Measurements from ENCODE around the gene AKAP1.
A peak's percentile ranks its signal among the peaks of the same experiment; 100 is the strongest.

Gene AKAP1

GRCh38 chr17:57130708-57131461 lies 45.8 kb downstream of the AKAP1 start:
- DNase-seq (ENCODE audit: low read depth), result peak; percentile 78

GRCh38 chr17:57132663-57133062 lies 47.6 kb downstream of the AKAP1 start:
- no peak for DNase-seq (ENCODE audit: low read depth)

GRCh38 chr17:57133486-57133885 lies 48.4 kb downstream of the AKAP1 start:
- DNase-seq (ENCODE audit: low read depth), result no peak

GRCh38 chr17:57135026-57135788 lies 50.2 kb downstream of the AKAP1 start:
- DNase-seq (ENCODE audit: low read depth), result no peak

- DNase-seq (ENCODE audit: low read depth), result no peak
Measured at GRCh38 chr17:57135789-57136291, 50.8 kb downstream of the AKAP1 start.

- no peak for DNase-seq (ENCODE audit: low read depth)
Measured at GRCh38 chr17:57136355-57136754, 51.3 kb downstream of the AKAP1 start.

- DNase-seq (ENCODE audit: low read depth), result no peak
Measured at GRCh38 chr17:57138030-57138911, 53.2 kb downstream of the AKAP1 start.

GRCh38 chr17:57138956-57139576 lies 54.0 kb downstream of the AKAP1 start:
- DNase-seq (ENCODE audit: low read depth), result peak; percentile 24

- DNase-seq (ENCODE audit: low read depth), result no peak
Measured at GRCh38 chr17:57140316-57140715, 55.3 kb downstream of the AKAP1 start.

GRCh38 chr17:57142925-57143324 lies 57.9 kb downstream of the AKAP1 start:
- peak; percentile 35 for DNase-seq (ENCODE audit: low read depth)

GRCh38 chr17:57143361-57143760 lies 58.3 kb downstream of the AKAP1 start:
- DNase-seq (ENCODE audit: low read depth), result no peak

GRCh38 chr17:57143919-57144318 lies 58.9 kb downstream of the AKAP1 start:
- no peak for DNase-seq (ENCODE audit: low read depth)

- no peak for DNase-seq (ENCODE audit: low read depth)
Measured at GRCh38 chr17:57144567-57144966, 59.5 kb downstream of the AKAP1 start.

GRCh38 chr17:57145347-57145746 lies 60.3 kb downstream of the AKAP1 start:
- no peak for DNase-seq (ENCODE audit: low read depth)

- DNase-seq (ENCODE audit: low read depth), result no peak
Measured at GRCh38 chr17:57146273-57146672, 61.2 kb downstream of the AKAP1 start.

- DNase-seq (ENCODE audit: low read depth), result no peak
Measured at GRCh38 chr17:57151798-57152197, 66.8 kb downstream of the AKAP1 start.

GRCh38 chr17:57152967-57153528 lies 68.0 kb downstream of the AKAP1 start:
- no peak for DNase-seq (ENCODE audit: low read depth)

- no peak for DNase-seq (ENCODE audit: low read depth)
Measured at GRCh38 chr17:57154921-57155320, 69.9 kb downstream of the AKAP1 start.

GRCh38 chr17:57158325-57158724 lies 73.3 kb downstream of the AKAP1 start:
- DNase-seq (ENCODE audit: low read depth), result no peak

- no peak for DNase-seq (ENCODE audit: low read depth)
Measured at GRCh38 chr17:57158795-57159194, 73.7 kb downstream of the AKAP1 start.

GRCh38 chr17:57160624-57161023 lies 75.6 kb downstream of the AKAP1 start:
- no peak for DNase-seq (ENCODE audit: low read depth)

Measured in EH (cell line).